Stimulated activated effector memory CD8-positive, alpha-beta T cell treated with anti-CD3 and anti-CD28 coated beads, Interleukin-12 subunit alpha, Interleukin-12 subunit beta, amount 100 ng/mL, for 72 hours (primary cell): Measurements from ENCODE around the gene NPLOC4.

Experiments
- ATAC-seq: fragments of 150-1000 bp; cut with Tn5 transposase; 2 replicates; pipeline ENCODE4 v1.10.0; 2021
- DNase-seq, 2 donors: peaks; one replicate each; pipeline ENCODE4 v3.0.0; 2021 to 2022; ENCODE audit warnings: low spot score in 2 of 2
- H3K27ac Mint-ChIP-seq: one replicate; pipeline ENCODE4 v1.8.0; 2022; ENCODE audit warnings: mild to moderate bottlenecking, mixed read lengths
- H3K36me3 Mint-ChIP-seq: one replicate; pipeline ENCODE4 v1.8.0; 2022; ENCODE audit warnings: mild to moderate bottlenecking, mixed read lengths
- H3K4me1 Mint-ChIP-seq: one replicate; pipeline ENCODE4 v1.8.0; 2022; ENCODE audit warnings: mixed read lengths
- H3K4me3 Mint-ChIP-seq: one replicate; pipeline ENCODE4 v1.8.0; 2022; ENCODE audit warnings: mild to moderate bottlenecking, mixed read lengths
- H3K9me3 Mint-ChIP-seq: one replicate; pipeline ENCODE4 v1.8.0; 2022; ENCODE audit warnings: mixed read lengths

Gene NPLOC4

DNA sequence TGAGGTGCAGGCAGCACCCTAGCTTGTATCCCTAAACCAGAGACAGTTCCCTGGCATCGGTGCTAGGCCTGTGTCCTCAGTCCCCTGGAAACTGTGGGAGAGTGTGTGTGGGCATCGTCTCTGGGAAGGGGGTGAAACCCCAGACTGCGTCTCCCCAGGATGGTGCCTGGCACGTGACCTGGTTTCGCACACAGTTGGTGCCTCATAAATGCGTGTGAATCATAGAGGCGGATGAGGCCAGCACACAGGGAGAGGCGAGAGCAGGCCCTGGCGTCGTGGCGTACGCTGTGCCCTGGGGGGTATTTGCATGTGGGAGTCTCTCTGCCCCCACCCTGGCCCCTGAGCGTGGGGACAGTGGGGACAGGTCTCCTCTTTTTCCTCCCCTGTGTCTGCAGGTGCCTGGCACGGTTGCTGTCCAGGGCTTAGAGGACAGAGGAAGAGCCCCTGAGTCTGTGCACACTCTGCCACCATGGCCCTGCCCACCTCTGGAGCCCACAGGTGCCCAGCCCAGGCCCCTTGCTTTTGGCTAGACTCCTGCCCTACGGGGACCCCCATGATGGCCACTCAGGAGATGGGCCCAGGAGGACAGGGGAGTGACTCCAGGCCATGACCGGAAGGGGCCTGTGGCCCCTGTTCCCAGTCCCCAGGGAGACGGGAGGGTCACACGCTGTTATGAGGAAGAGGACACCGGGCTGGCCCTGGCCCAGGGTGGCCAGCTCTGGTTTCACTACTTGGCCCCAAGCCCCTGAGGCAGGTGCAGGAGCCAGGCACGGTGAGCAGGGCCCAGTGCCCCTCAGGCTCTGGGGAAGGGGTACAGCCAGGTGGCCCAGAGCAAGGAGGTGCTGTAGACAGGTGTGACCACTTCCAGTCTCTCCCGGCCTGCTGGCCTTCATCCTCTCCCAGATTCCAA is 110.0 kb downstream of the NPLOC4 start:
- no peak for DNase-seq
- Mint-ChIP-seq H3K9me3 (no peaks in the 10 kb centered on the region), H3K27ac (no peak overlapping the region), H3K4me1 (no peaks in the 10 kb centered on the region), H3K36me3 (no peaks in the 10 kb centered on the region), H3K4me3 (no peak overlapping the region)
- ATAC-seq: no peak

DNA sequence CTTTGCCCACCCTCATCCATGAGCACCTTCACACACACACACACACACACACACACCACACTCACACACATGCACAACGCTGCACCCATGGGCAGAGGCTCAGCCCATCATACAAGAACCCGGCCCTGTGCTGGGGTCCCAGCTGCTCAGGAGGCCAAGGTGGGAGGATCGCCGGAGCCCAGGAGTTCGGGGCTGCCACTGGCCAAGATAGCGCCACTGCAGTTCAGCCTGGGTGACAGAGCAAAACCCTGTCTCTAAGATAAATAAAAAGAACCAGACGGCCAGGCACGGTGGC is 112.1 kb downstream of the NPLOC4 start:
- ATAC-seq (no peak), DNase-seq (no peak)
- Mint-ChIP-seq H3K4me3 (no peak overlapping the region), H3K27ac (no peak overlapping the region), H3K9me3 (no peaks in the 10 kb centered on the region), H3K4me1 (no peaks in the 10 kb centered on the region), H3K36me3 (no peaks in the 10 kb centered on the region)

DNA sequence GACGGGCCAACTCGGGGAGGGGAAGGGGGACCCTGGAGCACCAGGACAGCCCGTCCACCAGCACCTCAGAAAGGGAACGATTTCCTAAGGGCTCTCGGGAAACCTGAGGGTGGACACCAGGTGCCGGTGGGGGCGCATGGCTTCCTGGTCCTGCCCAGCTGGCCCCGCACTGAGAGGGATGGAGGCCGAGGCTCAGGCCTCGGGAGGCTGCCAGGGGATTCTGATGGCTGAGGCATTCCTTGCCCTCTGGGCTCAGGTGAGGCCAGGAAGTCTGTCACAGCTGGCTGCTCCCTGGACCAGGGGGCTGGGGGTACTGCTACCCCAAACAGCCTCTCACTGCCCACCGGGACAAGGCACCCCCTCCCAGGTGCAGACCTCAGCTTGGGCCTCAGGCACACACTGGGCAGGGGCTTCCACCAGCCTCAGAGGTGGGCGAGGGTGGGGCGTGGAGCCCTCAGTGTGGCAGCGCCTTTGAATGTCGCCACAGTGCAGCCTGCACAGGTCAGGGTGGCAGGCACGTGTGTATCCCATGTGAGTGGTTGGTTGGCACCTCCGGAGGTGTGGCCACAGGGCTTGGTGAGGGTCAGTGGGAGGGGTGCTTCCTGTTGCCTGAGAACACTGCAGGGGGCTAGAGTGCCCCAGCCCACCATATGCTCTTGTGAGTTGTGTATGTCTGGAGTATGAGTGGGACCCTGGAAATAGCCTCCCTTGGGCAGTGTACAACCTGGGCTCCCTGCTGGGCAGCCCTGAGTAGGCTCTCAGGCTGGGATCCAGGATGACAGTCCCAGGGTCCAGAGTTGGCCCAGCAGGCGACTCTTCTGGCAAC is 112.7 kb downstream of the NPLOC4 start:
- ATAC-seq: no peak
- DNase-seq: no peak
- Mint-ChIP-seq H3K36me3 (no peaks in the 10 kb centered on the region), H3K4me3 (no peak overlapping the region), H3K27ac (no peak overlapping the region), H3K9me3 (no peaks in the 10 kb centered on the region), H3K4me1 (no peaks in the 10 kb centered on the region)

DNA sequence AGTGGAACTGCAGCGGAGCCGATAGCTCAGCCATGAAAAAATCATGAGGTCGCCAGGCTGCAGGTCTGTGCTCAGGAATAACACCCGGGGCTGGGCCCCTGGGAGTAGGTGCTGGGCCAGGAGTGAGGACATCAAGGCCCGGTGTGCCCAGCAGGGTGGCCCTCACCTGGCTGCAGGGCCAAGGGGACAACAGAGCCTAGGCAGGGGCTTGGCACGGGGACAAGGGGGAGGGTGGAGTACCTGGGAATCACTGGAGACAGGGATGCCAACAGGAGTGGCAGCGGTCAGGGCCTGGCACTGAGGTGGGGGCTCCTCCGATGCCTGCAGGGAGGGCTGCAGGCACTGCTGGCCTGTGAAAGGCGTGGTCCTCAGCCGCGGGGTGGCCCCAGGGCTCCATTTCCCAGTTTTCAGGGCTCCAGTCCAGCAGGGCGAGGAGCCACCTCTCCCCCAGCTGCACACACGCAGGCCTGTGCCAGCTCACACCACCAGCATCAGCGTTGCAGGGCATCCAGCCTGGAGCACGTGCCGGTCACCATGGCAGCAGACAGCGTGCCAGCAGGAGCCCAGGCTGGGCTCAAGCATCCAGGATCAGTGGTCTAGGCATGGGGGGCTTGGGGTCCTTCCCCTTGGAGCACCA is 113.4 kb downstream of the NPLOC4 start:
- Mint-ChIP-seq H3K9me3 (no peaks in the 10 kb centered on the region), H3K36me3 (no peaks in the 10 kb centered on the region), H3K27ac (no peak overlapping the region), H3K4me3 (no peak overlapping the region), H3K4me1 (no peaks in the 10 kb centered on the region)
- ATAC-seq (no peak), DNase-seq (no peak)

DNA sequence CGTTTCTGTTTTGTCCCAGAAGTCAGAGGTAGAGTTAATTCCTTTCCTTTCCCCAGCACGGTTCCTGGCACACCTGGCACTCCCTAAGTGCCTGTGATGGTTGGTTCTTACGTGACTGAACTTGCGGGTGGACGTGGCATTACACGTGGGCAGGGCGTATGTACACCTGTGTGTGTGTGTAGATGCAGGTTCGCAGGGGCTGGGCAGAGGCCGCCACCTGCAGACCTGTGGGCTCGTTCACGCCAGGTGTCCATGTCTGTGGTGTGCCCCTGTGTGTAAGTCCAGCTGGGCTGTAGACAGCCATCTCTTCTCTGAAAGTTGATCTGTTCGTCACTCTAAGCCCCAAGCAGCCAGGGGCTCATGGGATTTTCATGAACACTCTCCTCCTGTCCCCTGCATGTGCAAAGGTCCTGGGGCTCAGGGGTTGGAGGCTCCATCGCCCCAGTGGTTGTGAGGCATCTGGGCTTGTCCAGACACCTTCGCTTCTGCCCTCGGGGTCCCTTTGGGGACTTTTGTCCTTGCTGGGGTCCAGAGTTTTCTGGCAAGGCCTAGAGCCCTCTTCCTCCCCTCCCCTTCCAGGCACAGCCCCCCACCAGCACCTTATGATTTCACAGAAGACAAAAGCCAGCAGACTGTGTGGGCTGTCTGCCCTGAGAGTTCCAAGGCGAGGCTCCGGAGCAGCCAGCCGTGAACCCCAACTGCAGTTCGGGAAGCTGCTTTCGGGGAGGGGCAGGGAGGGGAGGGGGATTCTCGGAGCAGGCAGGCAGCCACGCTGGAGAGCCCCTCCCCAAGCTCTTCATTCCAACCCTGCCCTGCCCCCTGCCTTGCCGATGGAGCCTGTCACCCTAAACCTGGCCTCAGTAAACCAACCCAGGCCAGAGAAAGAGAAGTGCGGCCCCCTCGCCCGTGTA is 114.2 kb downstream of the NPLOC4 start:
- H3K9me3 Mint-ChIP-seq: no peaks in the 10 kb centered on the region
- H3K36me3 Mint-ChIP-seq: peaks cover 5% of the 10 kb centered on the region
- DNase-seq: no peak
- H3K4me3 Mint-ChIP-seq: no peak overlapping the region
- H3K4me1 Mint-ChIP-seq: peaks cover 8% of the 10 kb centered on the region
- H3K27ac Mint-ChIP-seq: no peak overlapping the region
- ATAC-seq: no peak

DNA sequence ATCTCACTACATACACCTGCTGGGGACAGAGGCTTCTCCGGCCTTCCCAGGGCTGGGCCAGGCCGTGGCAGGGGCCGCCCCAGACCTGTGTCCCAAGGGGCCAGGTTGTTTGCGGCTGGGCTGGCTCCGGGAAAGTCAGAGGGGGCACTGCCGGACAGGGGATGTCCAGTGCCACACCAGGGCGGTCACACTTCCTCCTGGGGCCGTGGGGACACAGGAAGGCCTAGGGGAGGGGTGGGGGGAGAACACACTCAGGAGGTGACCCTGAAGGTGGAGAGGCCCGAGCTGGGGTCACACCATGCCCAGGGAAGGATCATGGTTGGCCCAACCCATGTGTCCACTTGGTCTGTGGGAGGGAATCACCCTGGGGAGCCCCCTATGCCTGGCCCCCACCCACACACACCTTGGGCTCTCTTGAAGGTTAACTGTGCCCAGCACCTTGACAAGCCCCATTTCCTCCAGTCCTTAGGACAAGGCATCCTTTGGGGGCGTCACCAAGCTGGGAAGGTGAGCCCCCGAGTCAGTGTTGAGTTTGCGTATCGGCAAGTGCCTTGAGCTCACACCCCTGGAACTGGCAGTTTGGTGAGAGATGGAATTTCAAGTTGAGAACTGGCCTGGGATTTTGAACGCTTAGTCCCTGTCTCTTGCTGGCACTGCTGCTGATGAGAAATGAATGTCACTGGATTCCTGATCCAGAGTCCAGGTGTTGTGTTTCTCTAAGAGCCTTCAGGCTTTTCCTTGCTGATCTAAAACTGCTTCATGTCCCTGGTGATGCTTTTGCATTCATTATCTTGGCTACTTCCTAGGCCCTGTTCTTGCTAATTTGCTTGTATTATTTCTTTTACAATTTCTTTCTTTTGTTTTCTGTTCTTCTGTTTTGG is 116.7 kb downstream of the NPLOC4 start:
- DNase-seq: no peak
- Mint-ChIP-seq H3K4me1 (peaks cover 17% of the 10 kb centered on the region), H3K36me3 (peaks cover 5% of the 10 kb centered on the region), H3K27ac (no peak overlapping the region), H3K9me3 (no peaks in the 10 kb centered on the region), H3K4me3 (peak overlapping the region; percentile 98)
- ATAC-seq: no peak

DNA sequence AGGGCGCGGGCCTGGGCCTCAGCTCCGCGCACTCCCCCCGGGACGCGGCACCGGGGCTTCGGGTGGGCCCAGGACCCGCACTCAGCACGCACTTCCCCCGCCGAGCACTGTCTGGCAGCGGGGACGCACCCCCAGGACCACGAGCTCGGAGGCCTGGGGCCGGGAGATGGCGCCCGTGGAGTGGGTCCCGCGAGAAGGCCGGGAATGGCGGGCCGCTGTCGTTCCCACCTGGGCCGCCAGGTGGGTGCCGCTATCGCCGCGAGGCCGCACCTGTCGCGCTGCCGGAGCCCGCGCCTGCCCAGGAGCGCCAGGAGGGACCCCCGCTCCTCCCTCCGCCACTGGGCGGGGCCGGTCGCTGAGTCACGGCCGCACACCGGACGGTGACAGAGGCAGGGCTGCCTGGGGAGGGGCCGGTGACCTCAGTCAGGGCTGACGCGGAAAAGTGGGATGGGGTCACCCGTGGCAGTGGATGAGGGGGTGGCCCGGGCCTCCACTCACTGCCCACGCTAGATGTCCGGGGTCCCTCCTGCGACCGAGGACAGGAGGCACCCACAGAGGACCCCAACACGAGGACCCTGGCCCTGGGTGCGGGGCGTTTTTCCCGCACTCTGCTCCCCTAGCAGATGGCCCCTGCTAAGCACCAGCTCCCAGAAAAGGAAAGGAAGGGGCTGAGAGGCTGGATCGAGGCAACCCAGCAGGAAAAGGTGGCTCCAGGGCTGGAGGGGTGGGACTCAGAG is 117.5 kb downstream of the NPLOC4 start:
- H3K4me3 Mint-ChIP-seq: peak overlapping the region; percentile 98
- H3K4me1 Mint-ChIP-seq: peaks cover 17% of the 10 kb centered on the region
- peaks cover 5% of the 10 kb centered on the region for H3K36me3 Mint-ChIP-seq
- DNase-seq (peak; percentile 46 to 70), ATAC-seq (peak; percentile 64)
- no peak overlapping the region for H3K27ac Mint-ChIP-seq
- no peaks in the 10 kb centered on the region for H3K9me3 Mint-ChIP-seq

DNA sequence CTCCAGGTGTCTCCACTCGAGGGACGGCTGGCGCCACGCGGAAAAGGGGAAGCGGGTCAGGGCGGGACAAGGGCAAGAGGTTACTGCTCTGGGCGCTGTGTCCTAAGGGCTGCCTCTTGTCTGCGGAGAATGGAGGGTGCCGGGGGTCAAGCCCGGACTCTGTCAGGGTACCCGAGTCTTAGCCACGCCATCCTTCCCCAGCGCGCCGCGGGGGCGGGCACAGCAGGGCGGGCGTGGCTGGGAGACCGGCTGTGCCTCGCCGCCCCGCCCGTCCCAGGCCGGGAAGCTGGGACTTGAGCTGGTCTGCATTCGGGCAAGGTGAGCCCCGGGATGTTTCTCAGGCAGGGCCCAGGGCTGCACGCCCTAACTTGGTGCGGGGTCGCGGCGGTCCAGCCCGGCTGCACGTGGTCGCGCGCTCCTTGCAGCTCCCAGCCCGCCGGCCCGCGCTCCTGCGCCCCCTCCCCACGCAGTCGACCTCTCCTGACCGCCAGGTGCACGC is 118.1 kb downstream of the NPLOC4 start:
- Mint-ChIP-seq H3K36me3 (peaks cover 5% of the 10 kb centered on the region), H3K27ac (no peak overlapping the region), H3K9me3 (no peaks in the 10 kb centered on the region), H3K4me1 (peaks cover 17% of the 10 kb centered on the region), H3K4me3 (peak overlapping the region; percentile 98)
- peak in 1 of 2 donors; percentile 61 for DNase-seq
- ATAC-seq: peak; percentile 34

DNA sequence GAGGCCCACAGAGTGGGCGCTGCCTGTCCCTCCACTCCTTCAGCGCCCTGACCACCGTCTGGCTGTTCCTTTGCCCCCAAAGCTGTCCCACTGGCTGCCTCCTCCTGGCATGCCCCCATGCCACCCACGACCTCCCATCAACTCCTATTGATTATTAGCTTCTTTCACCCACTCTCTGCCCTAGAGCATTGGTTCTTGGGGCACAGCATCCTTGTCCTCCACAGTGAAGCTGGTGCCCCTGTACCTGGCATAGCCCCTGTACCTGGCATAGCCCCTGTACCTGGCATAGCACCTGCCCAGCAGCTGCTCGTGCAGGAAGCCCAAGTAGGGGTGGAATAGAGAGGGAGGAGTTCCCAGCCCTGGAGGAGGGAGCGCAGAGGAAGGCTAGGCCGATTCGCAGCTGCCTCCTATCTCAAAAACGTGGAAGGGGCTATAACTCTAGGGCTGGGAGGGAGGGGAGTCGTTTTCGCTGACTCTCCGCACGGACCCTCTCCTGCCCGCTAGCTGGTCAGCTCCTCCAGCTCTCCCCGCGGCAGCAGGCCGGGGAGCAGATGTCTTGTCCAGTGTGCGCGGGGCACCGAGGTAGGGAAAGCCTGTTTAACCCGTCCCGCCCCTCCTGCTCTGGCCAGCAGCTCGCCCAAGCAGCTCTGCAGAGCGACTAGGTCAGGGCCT is 118.7 kb downstream of the NPLOC4 start:
- H3K27ac Mint-ChIP-seq: peak overlapping the region; percentile 81
- peaks cover 17% of the 10 kb centered on the region for H3K4me1 Mint-ChIP-seq
- no peaks in the 10 kb centered on the region for H3K9me3 Mint-ChIP-seq
- peaks cover 10% of the 10 kb centered on the region for H3K36me3 Mint-ChIP-seq
- DNase-seq: no peak
- no peak for ATAC-seq
- H3K4me3 Mint-ChIP-seq: peak overlapping the region; percentile 98

DNA sequence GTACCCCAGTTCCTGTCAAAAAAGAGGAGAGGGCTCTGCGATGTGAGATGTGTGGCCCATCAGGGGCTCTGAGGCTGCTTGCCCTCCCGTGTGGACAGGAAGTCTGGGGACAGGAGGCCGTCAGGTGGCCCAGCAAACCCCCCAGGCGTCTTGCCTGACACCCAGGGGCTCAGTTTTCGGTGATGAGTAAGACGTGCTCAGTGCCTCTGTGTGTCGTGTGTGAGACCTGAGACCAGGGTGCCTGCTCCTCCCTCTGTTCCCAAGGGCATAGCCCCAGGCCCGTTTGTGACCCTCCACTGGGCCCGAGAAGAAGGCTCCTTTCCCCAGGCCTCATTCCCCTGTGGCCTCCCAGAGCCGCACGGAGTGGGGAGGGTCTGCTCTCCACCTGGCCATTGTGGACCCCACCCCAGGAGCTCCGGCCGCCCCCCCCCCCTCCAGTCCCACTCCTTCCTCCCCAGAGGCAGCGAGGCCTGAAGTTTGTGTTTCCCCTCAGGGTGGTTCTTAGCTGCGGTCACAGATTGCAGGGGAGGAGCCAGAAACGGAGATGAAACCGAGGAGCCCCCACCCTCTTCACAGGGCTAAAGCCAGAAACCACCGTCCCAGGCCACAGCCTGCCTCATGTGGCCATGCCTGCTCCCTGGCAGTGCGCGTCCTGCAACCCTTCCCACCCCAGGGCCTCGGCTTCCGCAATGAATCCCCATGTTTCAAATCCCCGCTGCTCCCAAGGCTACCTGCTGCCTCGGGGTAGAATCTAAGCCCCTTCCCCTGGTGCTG is 119.4 kb downstream of the NPLOC4 start:
- DNase-seq (no peak), ATAC-seq (no peak)
- Mint-ChIP-seq H3K4me3 (peak overlapping the region; percentile 98), H3K36me3 (peaks cover 13% of the 10 kb centered on the region), H3K4me1 (peaks cover 17% of the 10 kb centered on the region), H3K9me3 (no peaks in the 10 kb centered on the region), H3K27ac (peak overlapping the region; percentile 81)

DNA sequence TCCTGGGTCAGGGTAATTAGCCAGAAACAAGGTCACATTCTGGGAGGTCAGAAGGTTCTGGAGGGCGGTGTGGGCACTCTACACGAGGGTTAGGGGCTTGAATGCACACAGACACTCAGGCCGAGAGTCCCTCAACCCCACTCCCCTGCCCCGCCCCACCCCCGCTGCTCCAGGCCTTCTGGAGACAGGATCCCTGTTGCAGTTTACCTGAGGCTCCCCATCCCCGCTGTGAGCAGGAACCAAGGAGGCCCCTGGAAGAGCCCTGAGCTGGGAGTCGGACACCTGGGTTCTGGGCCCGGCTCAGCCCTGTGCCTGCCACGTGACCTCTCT is 119.9 kb downstream of the NPLOC4 start:
- DNase-seq: no peak
- Mint-ChIP-seq H3K9me3 (no peaks in the 10 kb centered on the region), H3K27ac (peak overlapping the region; percentile 81), H3K4me3 (peak overlapping the region; percentile 98), H3K4me1 (peaks cover 18% of the 10 kb centered on the region), H3K36me3 (peaks cover 19% of the 10 kb centered on the region)
- no peak for ATAC-seq

DNA sequence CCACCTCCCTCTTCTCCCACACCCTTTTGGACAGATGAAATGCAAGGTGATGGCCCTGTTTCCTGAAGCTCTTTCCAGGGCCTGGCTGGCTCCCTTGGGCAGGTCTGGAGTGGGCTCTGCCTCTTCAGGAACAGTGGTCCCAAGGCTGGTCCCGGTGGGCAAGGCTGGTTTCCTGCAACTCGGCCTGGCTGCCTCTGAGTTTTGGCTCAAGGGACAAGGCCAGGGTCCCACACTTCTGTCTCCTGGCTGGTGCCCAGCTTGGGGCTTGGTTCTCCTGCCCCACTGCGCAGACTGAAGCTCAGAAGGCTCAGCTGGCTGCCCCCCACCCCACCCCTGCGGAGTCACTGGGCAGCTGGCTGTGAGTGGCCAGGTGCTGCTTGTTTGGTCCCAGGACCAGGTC is 120.5 kb downstream of the NPLOC4 start:
- Mint-ChIP-seq H3K27ac (peak overlapping the region; percentile 37), H3K4me1 (peaks cover 23% of the 10 kb centered on the region), H3K4me3 (peak overlapping the region; percentile 98), H3K36me3 (peaks cover 24% of the 10 kb centered on the region), H3K9me3 (no peaks in the 10 kb centered on the region)
- ATAC-seq (no peak), DNase-seq (peak in 1 of 2 donors; percentile 50)
